ENCODE data around the gene TNIK. TPM values are rescaled to one million over a fixed set of nuclear protein-coding genes. Genes with fewer than 3 reads are reported as not detected.
A peak's percentile ranks its signal among the peaks of the same experiment; 100 is the strongest.

TNIK gene
- total RNA-seq, 2 donors from 2014 or later = 31.7 to 37.9 TPM

GRCh38 chr3:171059978-171060377 lies 400.2 kb downstream of the TNIK start:
- Mint-ChIP-seq H3K27ac (no peak overlapping the region), H3K9me3 (no peaks in the 10 kb centered on the region), H3K36me3 (peaks cover 0 to 5% of the 10 kb centered on the region in 2 donors)
- ATAC-seq (no peak), DNase-seq (ENCODE audit: low spot score in 2 of 2) (no peak)

GRCh38 chr3:171058873-171059603 lies 401.2 kb downstream of the TNIK start:
- ATAC-seq (no peak), DNase-seq (ENCODE audit: low spot score in 2 of 2) (no peak)
- H3K36me3 Mint-ChIP-seq = peaks cover 0 to 5% of the 10 kb centered on the region in 2 donors
- no peaks in the 10 kb centered on the region for H3K9me3 Mint-ChIP-seq
- no peak overlapping the region for H3K27ac Mint-ChIP-seq

- H3K9me3 Mint-ChIP-seq = peaks cover 4 to 5% of the 10 kb centered on the region in 2 donors
- no peak overlapping the region for H3K27ac Mint-ChIP-seq
- DNase-seq (ENCODE audit: low spot score in 2 of 2) (no peak), ATAC-seq (no peak)
- H3K36me3 Mint-ChIP-seq = peaks cover 0 to under 1% of the 10 kb centered on the region in 2 donors
Observed at GRCh38 chr3:171058058-171058457, 402.1 kb downstream of the TNIK start.

GRCh38 chr3:171057072-171057471 lies 403.1 kb downstream of the TNIK start:
- Mint-ChIP-seq H3K27ac (no peak overlapping the region), H3K36me3 (no peaks in the 10 kb centered on the region), H3K9me3 (peaks cover 4 to 5% of the 10 kb centered on the region in 2 donors)
- DNase-seq (ENCODE audit: low spot score in 2 of 2) (no peak), ATAC-seq (no peak)

GRCh38 chr3:171056528-171056927 lies 403.7 kb downstream of the TNIK start:
- DNase-seq (ENCODE audit: low spot score in 2 of 2) (no peak), ATAC-seq (no peak)
- H3K27ac Mint-ChIP-seq = no peak overlapping the region
- H3K9me3 Mint-ChIP-seq = peaks cover 4 to 5% of the 10 kb centered on the region in 2 donors
- H3K36me3 Mint-ChIP-seq = no peaks in the 10 kb centered on the region

GRCh38 chr3:171055336-171056178 lies 404.6 kb downstream of the TNIK start:
- DNase-seq (ENCODE audit: low spot score in 2 of 2) = no peak
- no peak for ATAC-seq
- H3K9me3 Mint-ChIP-seq = peaks cover 4 to 5% of the 10 kb centered on the region in 2 donors
- no peaks in the 10 kb centered on the region for H3K36me3 Mint-ChIP-seq
- H3K27ac Mint-ChIP-seq = no peak overlapping the region

GRCh38 chr3:171054921-171055320 lies 405.3 kb downstream of the TNIK start:
- ATAC-seq (no peak), DNase-seq (ENCODE audit: low spot score in 2 of 2) (no peak)

GRCh38 chr3:171054231-171054630 lies 406.0 kb downstream of the TNIK start:
- DNase-seq (ENCODE audit: low spot score in 2 of 2) (no peak), ATAC-seq (no peak)
- Mint-ChIP-seq H3K9me3 (peaks cover 4 to 5% of the 10 kb centered on the region in 2 donors), H3K36me3 (no peaks in the 10 kb centered on the region), H3K27ac (no peak overlapping the region)

More at GRCh38 chr3:171054921-171055320, 405.3 kb downstream of the TNIK start:
- Mint-ChIP-seq H3K9me3 (peaks cover 4 to 5% of the 10 kb centered on the region in 2 donors), H3K36me3 (no peaks in the 10 kb centered on the region), H3K27ac (no peak overlapping the region)

- H3K27ac Mint-ChIP-seq = no peak overlapping the region
- peak in 1 of 2 donors; percentile 40 for DNase-seq (ENCODE audit: low spot score in 2 of 2)
- peak; percentile 71 to 72 for ATAC-seq
- no peaks in the 10 kb centered on the region for H3K36me3 Mint-ChIP-seq
- H3K9me3 Mint-ChIP-seq = peaks cover 4 to 5% of the 10 kb centered on the region in 2 donors
Observed at GRCh38 chr3:171049861-171050444, 410.3 kb downstream of the TNIK start.

- Mint-ChIP-seq H3K36me3 (no peaks in the 10 kb centered on the region), H3K27ac (no peak overlapping the region), H3K9me3 (no peaks in the 10 kb centered on the region)
- DNase-seq (ENCODE audit: low spot score in 2 of 2) = no peak
- ATAC-seq = no peak
Observed at GRCh38 chr3:171046760-171047159, 413.4 kb downstream of the TNIK start.

GRCh38 chr3:171044835-171045793 lies 415.1 kb downstream of the TNIK start:
- no peak overlapping the region for H3K27ac Mint-ChIP-seq

GRCh38 chr3:171044384-171044783 lies 415.8 kb downstream of the TNIK start:
- Mint-ChIP-seq H3K9me3 (no peaks in the 10 kb centered on the region), H3K36me3 (no peaks in the 10 kb centered on the region), H3K27ac (no peak overlapping the region)
- no peak for ATAC-seq
- DNase-seq (ENCODE audit: low spot score in 2 of 2) = no peak

More at GRCh38 chr3:171044835-171045793, 415.1 kb downstream of the TNIK start:
- Mint-ChIP-seq H3K36me3 (no peaks in the 10 kb centered on the region), H3K9me3 (no peaks in the 10 kb centered on the region)
- DNase-seq (ENCODE audit: low spot score in 2 of 2) = no peak
- ATAC-seq = no peak

- H3K27ac Mint-ChIP-seq = no peak overlapping the region
- DNase-seq (ENCODE audit: low spot score in 2 of 2) (no peak), ATAC-seq (no peak)
- H3K9me3 Mint-ChIP-seq = no peaks in the 10 kb centered on the region
- no peaks in the 10 kb centered on the region for H3K36me3 Mint-ChIP-seq
Observed at GRCh38 chr3:171039674-171040073, 420.5 kb downstream of the TNIK start.

- DNase-seq (ENCODE audit: low spot score in 2 of 2) (no peak), ATAC-seq (no peak)
- Mint-ChIP-seq H3K27ac (no peak overlapping the region), H3K36me3 (no peaks in the 10 kb centered on the region), H3K9me3 (no peaks in the 10 kb centered on the region)
Observed at GRCh38 chr3:171038342-171038741, 421.9 kb downstream of the TNIK start.

GRCh38 chr3:171028779-171029232 lies 431.4 kb downstream of the TNIK start:
- Mint-ChIP-seq H3K27ac (no peak overlapping the region), H3K36me3 (no peaks in the 10 kb centered on the region), H3K9me3 (no peaks in the 10 kb centered on the region)
- DNase-seq (ENCODE audit: low spot score in 2 of 2) (no peak), ATAC-seq (peak in 1 of 2 donors; percentile 1)
